22Rv1 (cell line): ENCODE data around the gene PTPRG.

Experiments used
- ZFX ChIP-seq: fragments of 450-650 bp; IDR thresholded peaks from 2 replicates; pipeline ENCODE4 v1.6.1; 2017; ENCODE audit warnings: antibody characterized with exemption, borderline replicate concordance
- TF ChIP-seq, protein P1 (sequence below): fragments of 450-650 bp; IDR thresholded peaks from 2 replicates; pipeline ENCODE4 v1.5.1; 2017; ENCODE audit warnings: mild to moderate bottlenecking

GRCh38 chr3:61793521-61793920 lies 232.2 kb downstream of the PTPRG start:
- TF ChIP-seq, protein P1, sequence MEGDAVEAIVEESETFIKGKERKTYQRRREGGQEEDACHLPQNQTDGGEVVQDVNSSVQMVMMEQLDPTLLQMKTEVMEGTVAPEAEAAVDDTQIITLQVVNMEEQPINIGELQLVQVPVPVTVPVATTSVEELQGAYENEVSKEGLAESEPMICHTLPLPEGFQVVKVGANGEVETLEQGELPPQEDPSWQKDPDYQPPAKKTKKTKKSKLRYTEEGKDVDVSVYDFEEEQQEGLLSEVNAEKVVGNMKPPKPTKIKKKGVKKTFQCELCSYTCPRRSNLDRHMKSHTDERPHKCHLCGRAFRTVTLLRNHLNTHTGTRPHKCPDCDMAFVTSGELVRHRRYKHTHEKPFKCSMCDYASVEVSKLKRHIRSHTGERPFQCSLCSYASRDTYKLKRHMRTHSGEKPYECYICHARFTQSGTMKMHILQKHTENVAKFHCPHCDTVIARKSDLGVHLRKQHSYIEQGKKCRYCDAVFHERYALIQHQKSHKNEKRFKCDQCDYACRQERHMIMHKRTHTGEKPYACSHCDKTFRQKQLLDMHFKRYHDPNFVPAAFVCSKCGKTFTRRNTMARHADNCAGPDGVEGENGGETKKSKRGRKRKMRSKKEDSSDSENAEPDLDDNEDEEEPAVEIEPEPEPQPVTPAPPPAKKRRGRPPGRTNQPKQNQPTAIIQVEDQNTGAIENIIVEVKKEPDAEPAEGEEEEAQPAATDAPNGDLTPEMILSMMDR = no peak
- TF ChIP-seq ZFX = no peak
